OCI-LY3 (cell line): ENCODE measurements around the gene HES6.
A peak's percentile ranks its signal among the peaks of the same experiment; 100 is the strongest.

Experiments used
- H2AFZ ChIP-seq: fragments of 200-600, 300-600 bp; shearing (Covaris generic); 2 replicates; pipeline ENCODE4 v1.6.0; 2014; ENCODE audit warnings: antibody characterized with exemption, low read depth, low read length
- H3K27ac ChIP-seq: fragments of 200-600, 300-600 bp; sonication (generic); 2 replicates; pipeline ENCODE4 v1.5.1; 2014; ENCODE audit warnings: mild to moderate bottlenecking, low read length, moderate library complexity, mixed read lengths
- H3K27me3 ChIP-seq: fragments of 200-600, 300-600 bp; sonication (generic); 2 replicates; pipeline ENCODE4 v1.6.1; 2014; ENCODE audit warnings: low read depth, low read length, mixed read lengths
- H3K36me3 ChIP-seq: fragments of 200-600, 300-600 bp; sonication (generic); replicated peaks from 2 replicates; pipeline ENCODE3; 2014; ENCODE audit warnings: low read depth, low read length, mixed read lengths
- H3K4me1 ChIP-seq: fragments of 300-600, 200-600 bp; sonication (generic); 2 replicates; pipeline ENCODE4 v1.6.1; 2014; ENCODE audit warnings: low read length, mixed read lengths
- H3K4me2 ChIP-seq: fragments of 200-600, 300-600 bp; sonication (generic); 2 replicates; pipeline ENCODE4 v1.6.1; 2014; ENCODE audit warnings: low read length, mixed read lengths
- H3K4me3 ChIP-seq: fragments of 300-600, 200-600 bp; sonication (generic); 2 replicates; pipeline ENCODE4 v1.5.1; 2014; ENCODE audit warnings: antibody characterized with exemption, mild to moderate bottlenecking, low read length, moderate library complexity
- H3K79me2 ChIP-seq: fragments of 300-600, 200-600 bp; shearing (Covaris generic); 2 replicates; pipeline ENCODE4 v1.6.1; 2014; ENCODE audit warnings: mild to moderate bottlenecking, low read length, mixed read lengths
- H3K9ac ChIP-seq: fragments of 300-600, 200-600 bp; shearing (Covaris generic); 2 replicates; pipeline ENCODE4 v1.6.0; 2014; ENCODE audit warnings: mild to moderate bottlenecking, low read length, moderate library complexity
- H3K9me3 ChIP-seq: fragments of 200-600, 300-600 bp; shearing (Covaris generic); 2 replicates; pipeline ENCODE4 v1.6.1; 2014; ENCODE audit warnings: low read length, mixed read lengths; ENCODE audit not compliant: insufficient read depth
- H4K20me1 ChIP-seq: fragments of 200-600, 300-600 bp; sonication (generic); 2 replicates; pipeline ENCODE4 v1.6.1; 2016; ENCODE audit warnings: low read length, mixed read lengths; ENCODE audit not compliant: insufficient read depth
- EZH2phosphoT487 ChIP-seq: fragments of 200-600 bp; shearing (Covaris generic); IDR thresholded peaks from 2 replicates; pipeline ENCODE4 v1.6.1; 2018; ENCODE audit warnings: antibody characterized with exemption, mixed run types, low read depth
- TF ChIP-seq, protein P1 (sequence below): fragments of 200-600, 300-600 bp; sonication (generic); IDR thresholded peaks from 2 replicates; pipeline ENCODE4 v1.5.1; 2014; ENCODE audit warnings: antibody characterized with exemption, low read length, low read depth

HES6 gene

DNA sequence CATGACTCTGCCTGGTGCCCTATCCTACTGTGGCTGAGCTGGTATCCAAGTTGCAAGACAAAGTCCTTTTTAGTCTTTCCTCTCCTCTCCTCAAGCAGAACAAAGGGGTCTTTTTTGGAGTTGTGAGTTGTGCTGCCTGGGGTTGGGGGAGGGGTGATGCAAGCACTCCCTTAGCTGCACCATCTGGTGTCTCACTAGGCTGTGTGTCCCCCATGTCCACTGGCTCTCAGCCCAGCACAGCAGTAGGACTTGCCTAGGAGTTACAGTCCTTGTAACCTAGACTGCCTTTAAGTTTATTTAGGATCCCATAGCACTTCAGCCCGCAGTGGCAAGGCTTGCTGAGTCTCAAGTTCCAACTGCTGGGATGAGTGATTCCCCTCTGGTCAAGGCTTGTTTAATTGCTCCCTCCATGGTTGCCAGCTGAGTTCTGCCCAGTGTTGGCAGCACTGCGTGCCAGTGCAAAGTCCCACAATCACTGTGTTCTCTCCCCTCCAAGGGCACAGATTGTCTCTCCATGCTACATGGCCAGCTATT is 23.1 kb downstream of the HES6 start:
- Histone ChIP-seq H2AFZ (no peak overlapping the region), H3K9ac (no peak overlapping the region), H4K20me1 (no peaks in the 10 kb centered on the region), H3K36me3 (no peaks in the 10 kb centered on the region), H3K27me3 (peaks cover 7% of the 10 kb centered on the region; the same call in 1 of the 2 replicates), H3K4me3 (no peak overlapping the region), H3K4me1 (no peaks in the 10 kb centered on the region), H3K9me3 (no peaks in the 10 kb centered on the region), H3K27ac (no peak overlapping the region), H3K79me2 (no peaks in the 10 kb centered on the region), H3K4me2 (no peak overlapping the region)
- TF ChIP-seq EZH2phosphoT487: no peak
- TF ChIP-seq, protein P1, sequence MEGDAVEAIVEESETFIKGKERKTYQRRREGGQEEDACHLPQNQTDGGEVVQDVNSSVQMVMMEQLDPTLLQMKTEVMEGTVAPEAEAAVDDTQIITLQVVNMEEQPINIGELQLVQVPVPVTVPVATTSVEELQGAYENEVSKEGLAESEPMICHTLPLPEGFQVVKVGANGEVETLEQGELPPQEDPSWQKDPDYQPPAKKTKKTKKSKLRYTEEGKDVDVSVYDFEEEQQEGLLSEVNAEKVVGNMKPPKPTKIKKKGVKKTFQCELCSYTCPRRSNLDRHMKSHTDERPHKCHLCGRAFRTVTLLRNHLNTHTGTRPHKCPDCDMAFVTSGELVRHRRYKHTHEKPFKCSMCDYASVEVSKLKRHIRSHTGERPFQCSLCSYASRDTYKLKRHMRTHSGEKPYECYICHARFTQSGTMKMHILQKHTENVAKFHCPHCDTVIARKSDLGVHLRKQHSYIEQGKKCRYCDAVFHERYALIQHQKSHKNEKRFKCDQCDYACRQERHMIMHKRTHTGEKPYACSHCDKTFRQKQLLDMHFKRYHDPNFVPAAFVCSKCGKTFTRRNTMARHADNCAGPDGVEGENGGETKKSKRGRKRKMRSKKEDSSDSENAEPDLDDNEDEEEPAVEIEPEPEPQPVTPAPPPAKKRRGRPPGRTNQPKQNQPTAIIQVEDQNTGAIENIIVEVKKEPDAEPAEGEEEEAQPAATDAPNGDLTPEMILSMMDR: no peak

DNA sequence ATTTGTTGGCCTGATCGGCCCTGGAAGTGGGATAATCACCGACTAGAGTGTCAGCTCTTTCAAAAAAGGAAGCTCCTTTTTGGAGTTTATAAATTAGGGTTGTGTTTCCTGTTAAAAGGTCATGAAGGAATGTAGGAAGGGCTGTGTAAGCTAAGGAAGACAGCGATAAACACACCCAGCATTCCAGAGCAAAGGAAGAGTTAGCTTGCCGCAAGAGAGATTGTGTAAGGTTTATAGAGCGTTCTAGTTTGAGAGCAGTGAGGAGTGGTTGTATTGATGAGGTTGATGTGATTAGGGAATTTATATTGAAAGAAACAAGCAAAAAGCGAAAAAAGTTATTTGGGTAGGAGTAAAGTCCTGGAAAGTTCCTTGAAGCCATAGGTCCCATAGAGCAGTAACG is 32.8 kb downstream of the HES6 start:
- Histone ChIP-seq H3K9me3 (no peaks in the 10 kb centered on the region), H3K79me2 (peaks cover 18% of the 10 kb centered on the region), H4K20me1 (peaks cover 6% of the 10 kb centered on the region; the same call in 1 of the 2 replicates), H3K9ac (no peak overlapping the region), H3K4me2 (peak overlapping the region; percentile 12; the same call in 1 of the 2 replicates), H3K27me3 (no peaks in the 10 kb centered on the region), H3K27ac (no peak overlapping the region), H3K4me3 (no peak overlapping the region), H2AFZ (no peak overlapping the region), H3K4me1 (peaks cover 15% of the 10 kb centered on the region), H3K36me3 (no peaks in the 10 kb centered on the region)
- TF ChIP-seq, protein P1: no peak
- TF ChIP-seq EZH2phosphoT487: no peak

DNA sequence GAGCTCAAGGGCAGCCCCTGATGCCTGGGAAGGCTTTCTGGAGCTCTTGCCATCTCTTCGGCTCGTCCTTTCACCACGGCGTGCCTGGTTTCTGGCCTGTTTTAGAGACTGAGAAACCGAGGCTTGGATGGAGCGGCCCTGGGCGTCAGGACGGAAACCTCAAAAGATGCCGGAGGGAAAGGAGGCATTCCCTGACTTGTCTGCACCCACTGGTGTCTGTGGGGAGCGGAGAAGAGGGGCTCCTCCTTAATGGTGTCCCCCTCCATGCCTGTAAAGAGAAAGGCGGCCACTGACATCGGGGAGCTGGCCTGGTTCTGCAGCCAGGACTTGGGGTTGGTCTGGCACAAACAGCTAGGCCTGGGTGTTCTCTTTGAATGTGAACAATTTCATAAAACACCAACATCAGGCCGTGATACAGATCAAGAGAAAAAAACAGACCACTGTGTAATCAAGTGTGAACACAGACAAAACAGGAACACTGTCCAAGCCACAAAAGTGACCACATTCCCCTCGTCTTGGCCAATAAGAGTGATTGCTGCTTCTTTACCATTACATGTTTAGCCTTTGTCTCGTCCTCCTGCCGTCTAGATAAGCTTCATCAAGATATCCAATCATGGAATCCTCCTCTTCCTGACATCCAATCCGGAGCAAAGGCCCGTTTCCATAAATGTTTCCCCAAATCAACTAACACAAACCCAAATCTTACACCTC is 35.7 kb downstream of the HES6 start:
- H3K9ac ChIP-seq: peak overlapping the region; percentile 92
- no peak for TF ChIP-seq EZH2phosphoT487
- TF ChIP-seq, protein P1: no peak
- peaks cover 21% of the 10 kb centered on the region for H3K4me1 ChIP-seq
- H3K27ac ChIP-seq: peak overlapping the region; percentile 56
- H3K4me2 ChIP-seq: peak overlapping the region; percentile 100
- no peaks in the 10 kb centered on the region for H3K27me3 ChIP-seq
- H3K9me3 ChIP-seq: no peaks in the 10 kb centered on the region
- H4K20me1 ChIP-seq: peaks cover 24% of the 10 kb centered on the region
- no peaks in the 10 kb centered on the region for H3K36me3 ChIP-seq
- H3K4me3 ChIP-seq: peak overlapping the region; percentile 91
- peaks cover 46% of the 10 kb centered on the region for H3K79me2 ChIP-seq
- H2AFZ ChIP-seq: peak overlapping the region; percentile 40; the same call in 1 of the 2 replicates

DNA sequence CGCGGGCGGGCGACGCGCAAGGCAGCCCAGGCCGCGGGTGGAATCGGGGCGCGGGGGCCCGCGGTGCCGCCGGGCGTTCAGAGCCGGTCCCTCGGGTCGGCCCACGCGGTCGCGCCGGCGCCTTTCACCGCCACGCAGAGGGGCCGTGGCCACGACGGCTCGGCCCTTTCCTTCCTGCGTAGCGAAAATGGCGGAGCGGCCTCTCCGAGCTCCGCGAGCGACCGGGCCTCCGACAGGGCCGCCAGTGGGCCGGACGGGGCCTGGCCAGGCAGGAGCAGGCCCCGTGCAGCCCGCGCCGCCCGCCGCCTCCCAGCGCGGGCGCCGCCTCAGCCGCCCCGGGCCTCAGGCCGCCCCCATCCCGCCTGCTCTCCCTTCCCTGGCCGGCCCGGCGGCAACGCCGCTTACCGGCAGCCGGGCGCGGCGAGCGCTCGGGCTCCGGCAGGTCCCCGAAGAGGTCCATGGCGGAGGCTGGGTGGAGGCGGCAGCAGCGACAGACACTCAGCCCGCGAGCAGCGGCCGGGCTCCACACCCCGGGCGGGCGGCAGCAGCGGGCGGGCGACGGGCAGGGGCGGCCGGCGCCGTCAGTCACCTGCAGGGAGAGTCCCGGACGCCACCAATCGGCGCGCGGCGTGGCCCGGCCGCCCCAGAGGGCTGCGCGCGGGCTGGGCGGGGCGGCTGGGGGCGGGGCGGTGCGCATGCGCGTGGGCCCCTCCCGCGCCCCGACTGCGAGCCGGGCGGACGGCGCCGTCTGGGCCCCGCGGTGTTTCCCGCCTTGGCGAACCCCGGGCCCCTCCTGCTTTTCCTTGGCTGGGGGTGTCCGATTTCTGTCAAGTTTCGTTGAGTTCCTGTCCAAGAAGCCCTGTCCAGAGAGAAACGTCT is 36.5 kb downstream of the HES6 start, which contains the start of gene ILKAP:
Gene ILKAP (minus strand): TSS at position 602 of the 879 bp plus-strand sequence. CDS start 142 bp downstream, at position 460.
- Histone ChIP-seq H3K27ac (peak within 1 kb of the TSS; percentile 56), H3K27me3 (no peaks in the 10 kb centered on the region), H3K9ac (peak within 1 kb of the TSS; percentile 92), H2AFZ (peak within 1 kb of the TSS; percentile 40; the same call in 1 of the 2 replicates), H3K4me1 (peaks cover 21% of the 10 kb centered on the region), H3K9me3 (no peaks in the 10 kb centered on the region), H4K20me1 (peaks cover 26% of the 10 kb centered on the region), H3K36me3 (no peaks in the 10 kb centered on the region), H3K4me2 (peak within 1 kb of the TSS; percentile 100), H3K4me3 (peak within 1 kb of the TSS; percentile 97), H3K79me2 (peaks cover 54% of the 10 kb centered on the region)
- TF ChIP-seq, protein P1: no peak
- TF ChIP-seq EZH2phosphoT487: no peak
